Stimulated activated naive CD4-positive, alpha-beta T cell (primary cell): ENCODE measurements around the gene ZNF507.

ENCODE experiments used
- DNase-seq, 6 experiments: peaks; one replicate each; lab custom pipeline; 2025; lab: John Stamatoyannopoulos, UW

The ZNF507 gene

GRCh38 chr19:32345261-32346207, at the start of gene ZNF507:
Gene ZNF507 (plus strand): TSS chr19:32345610. CDS start chr19:32352831, 7,221 bp downstream.
- peak; percentile 63 to 88 (median 74) for DNase-seq

- no peak for DNase-seq
Observed at GRCh38 chr19:32296694-32297093, 48.7 kb upstream of the ZNF507 start.

GRCh38 chr19:32302778-32303177, 42.6 kb upstream of the ZNF507 start:
- DNase-seq, result no peak

GRCh38 chr19:32303193-32303592, 42.2 kb upstream of the ZNF507 start:
- DNase-seq, result no peak

GRCh38 chr19:32307591-32307990, 37.8 kb upstream of the ZNF507 start:
- no peak for DNase-seq

GRCh38 chr19:32308431-32309077, 36.9 kb upstream of the ZNF507 start:
- DNase-seq, result no peak

GRCh38 chr19:32309711-32310390, 35.6 kb upstream of the ZNF507 start:
- no peak for DNase-seq

- no peak for DNase-seq
Observed at GRCh38 chr19:32311371-32311770, 34.0 kb upstream of the ZNF507 start.

GRCh38 chr19:32313569-32314265, 31.7 kb upstream of the ZNF507 start:
- no peak for DNase-seq

GRCh38 chr19:32316034-32316433, 29.4 kb upstream of the ZNF507 start:
- no peak for DNase-seq

GRCh38 chr19:32317086-32317485, 28.3 kb upstream of the ZNF507 start:
- no peak for DNase-seq

- DNase-seq, result no peak
Observed at GRCh38 chr19:32318884-32319520, 26.4 kb upstream of the ZNF507 start.

- DNase-seq, result no peak
Observed at GRCh38 chr19:32322541-32322940, 22.9 kb upstream of the ZNF507 start.

GRCh38 chr19:32324631-32325285, 20.7 kb upstream of the ZNF507 start:
- DNase-seq, result no peak

GRCh38 chr19:32330213-32330857, 15.1 kb upstream of the ZNF507 start:
- no peak for DNase-seq

GRCh38 chr19:32333227-32333626, 12.2 kb upstream of the ZNF507 start:
- no peak for DNase-seq

GRCh38 chr19:32336259-32337083, 8.9 kb upstream of the ZNF507 start:
- no peak for DNase-seq

GRCh38 chr19:32337084-32337808, 8.2 kb upstream of the ZNF507 start:
- no peak for DNase-seq

- DNase-seq, result no peak
Observed at GRCh38 chr19:32339423-32339822, 6.0 kb upstream of the ZNF507 start.
